HG02678 (cell line): ENCODE results near the gene PHLDB2.
"Not testable (repeated sequence)": the region's sequence is repeated elsewhere in the genome, so short reads cannot be mapped to it uniquely, and the experiment has no call there.

Experiments
- ATAC-seq: cut with Tn5 transposase; IDR thresholded peaks from one replicate; pipeline ENCODE4 v1.9.1; 2021; ENCODE audit warnings: mild to moderate bottlenecking, moderate library complexity; ENCODE audit not compliant: unreplicated experiment

The PHLDB2 gene

DNA sequence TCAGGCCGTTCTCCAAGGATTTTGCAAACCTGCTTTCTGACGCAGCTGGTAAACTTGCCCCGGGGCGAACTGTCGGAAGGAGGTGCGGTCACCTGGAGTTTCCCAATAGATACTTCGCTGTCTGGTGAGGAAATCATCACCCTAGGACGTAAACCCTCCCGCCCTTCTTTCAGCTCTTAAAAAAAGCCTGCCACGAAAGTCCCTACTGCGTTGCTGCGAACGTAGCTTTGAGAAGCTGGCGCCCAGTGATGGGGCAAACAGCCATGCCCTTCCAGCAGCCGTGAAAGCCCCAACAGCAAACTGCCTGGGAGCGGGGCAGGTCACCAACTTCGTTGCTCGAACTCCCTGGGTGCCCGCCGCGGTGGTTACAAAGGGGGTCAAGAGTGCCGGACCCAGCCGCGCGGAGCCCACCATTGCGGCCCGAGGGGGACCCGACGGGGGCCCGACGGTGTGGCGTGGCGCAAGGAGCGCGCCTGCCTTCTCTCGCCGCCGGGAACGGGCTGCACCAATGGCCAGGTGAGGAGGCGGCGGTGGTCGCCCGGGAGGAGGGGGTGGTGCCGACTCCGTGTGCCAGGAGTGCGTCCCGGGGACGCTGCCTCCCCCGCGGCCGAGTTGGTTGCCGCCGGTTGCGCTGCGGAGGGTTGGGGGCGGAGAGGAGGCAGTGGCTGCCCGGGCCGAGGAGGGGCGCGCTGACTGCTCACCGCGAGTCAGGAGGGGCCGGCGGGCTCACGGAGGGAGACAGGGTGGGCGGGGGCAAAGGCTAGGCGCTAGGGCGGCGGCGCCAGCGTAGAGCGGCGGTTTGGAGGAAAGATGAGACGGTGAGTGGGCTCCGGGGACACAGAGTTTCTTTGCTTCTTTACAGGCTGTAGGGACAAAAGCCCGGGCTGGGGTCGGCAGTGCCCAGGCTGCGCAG, at the start of gene PHLDB2:
Gene PHLDB2, plus strand, starts transcription at position 205 of the 913 bp plus-strand sequence. CDS start 24,813 bp downstream, outside the sequence.
- ATAC-seq = peak; percentile 26

DNA sequence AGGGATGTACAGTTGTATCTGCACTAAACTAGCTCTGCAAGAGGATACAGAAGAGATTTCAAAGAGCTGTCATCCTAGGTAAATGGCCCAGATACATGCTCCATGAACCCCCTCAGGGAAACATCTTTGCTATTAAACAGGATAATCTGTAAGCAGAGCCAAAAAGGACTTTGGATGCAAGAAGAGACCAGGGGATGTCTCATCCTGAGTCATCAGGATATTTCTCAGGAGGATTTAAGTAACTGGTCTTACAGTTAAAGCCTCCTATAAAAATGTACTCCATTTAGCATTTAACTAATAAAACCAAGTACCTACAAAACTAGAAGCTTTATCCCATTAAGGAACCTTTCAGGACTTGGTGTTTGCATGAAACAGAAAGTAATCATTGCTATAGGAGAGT, 48.2 kb upstream of the PHLDB2 start:
- no peak for ATAC-seq

DNA sequence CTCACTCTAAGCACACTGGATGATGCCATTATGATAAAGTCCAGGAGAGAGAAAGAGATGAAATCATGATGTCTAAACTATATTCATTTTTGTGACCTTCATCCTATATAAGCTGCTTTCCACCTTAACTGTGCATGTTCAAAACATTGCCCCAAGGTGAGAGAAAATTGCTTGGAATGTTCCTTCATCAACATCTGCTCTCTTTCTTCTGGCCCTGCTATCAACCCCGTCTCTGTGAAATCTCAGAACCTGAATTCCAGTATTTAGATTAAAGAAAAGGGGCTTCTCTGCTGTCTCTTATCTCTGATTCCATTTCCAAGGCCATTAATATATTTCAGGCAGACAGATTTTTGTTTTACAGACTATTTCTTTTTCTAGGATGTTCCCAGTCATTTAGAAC, 47.3 kb upstream of the PHLDB2 start:
- no peak for ATAC-seq

DNA sequence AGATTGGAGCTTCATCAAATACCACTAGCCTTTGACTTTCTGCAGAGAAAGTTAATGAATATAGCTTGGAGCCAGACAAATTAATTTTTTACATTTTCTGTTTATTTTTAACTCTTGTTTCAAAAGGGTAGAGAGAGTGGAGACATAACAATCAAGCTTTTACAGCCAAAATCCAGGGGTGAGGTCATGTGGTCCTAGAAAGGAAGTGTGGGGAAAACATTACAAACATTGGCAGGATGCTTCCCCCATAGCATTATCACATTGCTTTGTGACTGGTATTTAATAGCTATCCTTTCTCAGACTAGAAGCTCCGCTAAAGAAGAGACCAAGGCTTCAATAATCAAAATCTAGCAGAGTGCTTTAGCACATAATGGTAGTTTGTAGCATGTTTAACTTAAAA, 46.4 kb upstream of the PHLDB2 start:
- ATAC-seq = no peak

DNA sequence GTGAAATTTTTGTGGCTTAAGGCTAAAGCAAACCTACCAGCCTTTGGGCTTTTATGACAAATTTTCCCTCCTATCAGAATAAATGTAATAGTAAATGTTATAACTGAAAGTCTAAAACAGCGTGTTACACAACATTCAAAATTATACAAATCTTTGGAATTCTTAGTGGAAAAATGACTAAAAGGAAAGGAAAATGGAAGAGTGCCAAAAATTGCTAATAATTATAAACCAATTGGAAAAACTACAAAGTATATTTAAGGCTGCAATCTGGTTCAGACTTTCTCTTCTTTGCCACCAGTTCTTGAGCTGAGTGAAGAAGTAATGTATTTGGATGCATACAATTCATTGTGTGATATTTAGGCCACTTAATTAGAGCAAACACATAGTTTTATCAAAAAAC, 45.6 kb upstream of the PHLDB2 start:
- ATAC-seq = no peak

DNA sequence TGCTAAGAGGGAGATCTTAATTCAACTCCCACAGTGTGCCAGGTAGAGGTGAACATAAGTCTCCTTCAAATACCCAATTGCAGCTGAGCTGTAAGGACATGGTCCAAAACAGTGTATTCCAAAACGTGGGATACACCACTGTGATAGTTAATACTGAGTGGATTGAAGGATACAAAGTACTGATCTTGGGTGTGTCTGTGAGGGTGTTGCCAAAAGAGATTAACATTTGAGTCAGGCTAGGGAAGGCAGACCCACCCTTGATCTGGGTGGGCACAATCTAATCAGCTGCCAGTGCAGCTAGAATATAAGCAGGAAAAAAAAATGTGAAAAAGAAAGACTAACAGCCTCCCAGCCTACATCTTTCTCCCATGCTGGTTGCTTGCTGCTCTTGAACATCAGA, 45.1 kb upstream of the PHLDB2 start:
- ATAC-seq = no peak

DNA sequence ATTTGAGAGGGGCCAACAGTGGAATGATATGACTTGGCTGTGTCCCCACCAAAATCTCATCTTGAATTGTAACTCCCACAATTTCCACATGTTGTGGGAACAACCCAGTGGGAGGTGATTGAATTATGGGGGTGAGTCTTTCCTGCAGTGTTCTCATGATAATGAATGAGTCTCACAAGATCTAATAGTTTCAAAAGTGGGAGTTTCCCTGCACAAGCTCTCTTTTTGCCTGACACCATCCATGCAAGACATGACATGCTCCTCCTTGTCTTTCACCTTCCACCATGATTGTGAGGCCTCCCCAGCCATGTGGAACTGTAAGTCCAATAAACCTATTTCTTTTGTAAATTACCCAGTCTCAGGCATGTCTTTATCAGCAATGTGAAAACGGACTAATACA, 42.3 kb upstream of the PHLDB2 start:
- ATAC-seq = not testable (repeated sequence)

DNA sequence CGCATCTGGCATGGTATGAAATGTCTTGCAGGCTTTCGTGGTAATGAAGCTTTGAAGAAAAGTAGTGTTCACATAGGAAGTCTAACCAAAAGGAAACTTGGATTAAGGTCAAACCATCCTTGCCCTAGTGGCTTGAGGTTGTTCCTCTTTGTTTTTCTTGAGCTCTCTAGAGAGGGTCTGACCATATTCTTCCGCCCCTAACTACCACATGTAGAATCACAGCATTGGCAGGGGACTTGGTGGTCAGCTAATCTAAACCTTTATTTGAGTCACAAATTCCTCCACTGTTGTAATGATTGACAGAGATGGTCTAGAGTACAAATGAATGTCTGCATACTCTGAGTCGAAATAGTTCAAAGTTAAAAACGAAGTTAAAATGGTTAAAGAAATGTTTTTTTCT, 39.1 kb upstream of the PHLDB2 start:
- ATAC-seq = no peak

DNA sequence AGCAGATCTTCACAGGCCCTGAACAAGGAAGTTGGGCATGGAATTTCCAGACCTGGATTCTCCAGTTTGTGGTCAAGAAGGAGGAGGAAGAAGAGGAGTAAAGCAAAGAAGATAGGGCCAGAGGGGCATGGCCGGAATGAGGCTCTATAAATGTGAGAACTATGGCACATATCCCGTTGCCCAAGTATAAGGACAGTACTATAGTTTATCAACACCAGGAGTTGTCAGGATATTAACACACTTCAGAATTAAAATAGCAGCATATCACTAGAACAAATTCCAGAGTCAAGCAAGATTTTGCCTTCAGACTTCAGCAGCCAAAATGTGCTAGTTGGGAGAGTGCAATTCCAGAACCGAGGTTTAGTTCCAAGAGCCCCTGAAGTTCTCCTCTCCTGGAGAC, 38.4 kb upstream of the PHLDB2 start:
- ATAC-seq = no peak

DNA sequence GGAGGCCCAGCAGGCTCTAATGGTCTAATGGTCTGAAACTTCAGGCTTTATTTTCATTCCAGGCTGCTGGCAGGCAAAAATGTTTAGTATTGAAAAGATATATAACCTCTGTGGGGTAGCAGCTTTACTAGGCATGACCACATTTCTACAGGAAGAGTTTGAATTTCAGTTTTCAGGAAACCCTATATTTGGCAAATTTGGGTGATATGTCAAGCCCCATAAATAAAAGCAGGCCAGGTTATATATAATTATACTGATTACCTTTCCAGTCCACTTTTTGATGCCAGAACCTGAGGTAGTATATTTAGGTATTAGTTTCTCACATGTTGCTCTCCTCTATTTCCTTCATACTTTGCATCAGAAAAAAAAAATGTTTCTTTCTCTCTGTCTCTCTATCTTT, 37.2 kb upstream of the PHLDB2 start:
- ATAC-seq = no peak

DNA sequence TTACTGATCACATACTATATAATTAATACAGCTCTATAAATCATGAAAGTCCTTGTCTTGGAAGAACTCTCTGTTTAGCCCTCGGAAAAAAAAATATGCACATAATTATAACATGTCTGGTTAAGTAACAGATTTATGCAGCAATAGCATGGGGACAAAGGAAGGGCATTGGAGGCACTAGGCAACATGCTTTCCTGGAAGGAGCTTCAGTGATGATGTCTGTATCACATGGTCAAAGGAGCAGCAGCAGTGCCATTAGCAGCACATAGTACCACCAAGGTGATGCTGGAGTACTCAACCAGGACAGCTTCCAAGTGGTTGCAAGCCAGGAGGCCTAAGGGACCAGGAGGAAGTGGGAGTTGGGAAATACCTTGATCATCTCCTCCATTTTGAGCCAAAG, 36.3 kb upstream of the PHLDB2 start:
- ATAC-seq = no peak

DNA sequence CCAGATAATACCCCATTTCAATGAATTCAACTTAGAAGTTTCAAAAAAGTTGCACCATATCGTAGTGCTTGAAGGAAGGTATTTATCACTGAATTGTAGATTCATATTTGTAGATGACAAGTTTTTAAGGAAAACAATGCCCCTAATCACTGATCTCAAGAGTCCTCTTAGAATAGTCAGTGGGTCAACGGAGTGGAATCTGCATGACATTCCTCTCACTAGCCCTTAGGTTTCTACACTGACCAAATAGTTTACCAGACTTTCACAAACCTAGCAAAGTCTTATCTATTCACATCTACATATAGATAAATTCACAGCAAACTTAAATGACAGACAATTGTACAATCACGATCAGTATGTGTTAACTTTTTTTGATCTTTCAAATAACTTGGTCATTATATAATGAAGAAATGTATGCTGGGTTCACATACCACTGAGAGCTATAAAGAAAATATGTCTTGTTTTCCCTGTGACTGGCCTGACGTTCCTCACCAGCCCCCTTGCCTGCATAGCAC, 35.7 kb upstream of the PHLDB2 start:
- ATAC-seq = no peak

DNA sequence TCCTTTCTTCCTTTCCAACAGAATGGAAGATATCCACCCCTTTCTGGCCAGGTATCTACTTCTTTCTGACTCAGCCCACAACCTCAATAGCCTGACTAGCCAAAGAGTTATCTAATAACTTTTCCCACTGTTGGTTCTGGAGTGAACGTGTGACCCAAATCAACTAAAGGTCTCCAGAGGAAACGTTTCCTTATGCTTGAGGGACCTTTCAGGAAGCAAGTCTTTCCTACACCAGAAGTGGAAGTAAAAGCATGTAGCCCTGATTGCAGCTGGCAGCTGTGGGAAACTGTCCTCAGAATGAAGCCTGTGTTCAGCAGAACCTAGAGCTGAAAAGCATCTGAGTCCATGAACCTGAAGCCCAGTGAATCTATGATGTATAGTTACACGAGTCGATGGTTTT, 34.7 kb upstream of the PHLDB2 start:
- ATAC-seq = no peak

DNA sequence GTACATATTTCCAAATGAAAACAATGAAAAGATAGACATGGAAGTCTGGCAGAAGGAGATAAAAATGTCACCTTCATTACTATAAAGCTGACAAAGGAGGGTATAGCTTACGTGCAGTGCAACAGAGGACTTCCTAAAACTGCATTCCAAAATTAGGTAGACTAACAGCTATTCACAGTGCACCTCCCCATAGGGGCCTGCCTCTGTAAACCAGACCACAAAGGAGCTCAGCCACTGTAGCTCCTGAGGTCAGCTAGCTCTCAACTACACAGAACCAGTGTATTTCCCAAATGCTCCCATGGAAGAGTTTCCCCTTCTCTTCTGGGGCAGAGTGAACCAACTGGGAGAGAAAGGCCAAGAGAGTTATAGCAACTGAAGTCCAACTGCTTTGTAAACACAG, 31.2 kb upstream of the PHLDB2 start:
- ATAC-seq = no peak

DNA sequence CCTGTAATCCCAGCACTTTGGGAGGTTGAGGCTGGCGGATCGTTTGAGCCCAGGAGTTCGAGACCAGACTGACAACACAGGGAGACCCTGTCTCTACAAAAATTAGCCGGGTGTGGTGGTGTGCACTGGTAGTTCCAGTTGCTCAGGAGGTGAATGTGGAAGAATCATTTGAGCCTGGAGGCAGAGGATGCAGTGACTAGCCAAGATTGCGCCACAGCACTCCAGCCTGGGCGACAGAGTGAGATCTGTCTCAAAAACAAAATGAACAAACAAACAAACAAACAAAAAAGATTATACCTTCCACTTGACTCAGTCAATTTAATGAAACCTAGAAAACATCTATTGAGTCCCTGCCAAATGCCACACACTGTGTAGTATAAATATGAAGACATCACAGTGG, 30.5 kb upstream of the PHLDB2 start:
- ATAC-seq = no peak

DNA sequence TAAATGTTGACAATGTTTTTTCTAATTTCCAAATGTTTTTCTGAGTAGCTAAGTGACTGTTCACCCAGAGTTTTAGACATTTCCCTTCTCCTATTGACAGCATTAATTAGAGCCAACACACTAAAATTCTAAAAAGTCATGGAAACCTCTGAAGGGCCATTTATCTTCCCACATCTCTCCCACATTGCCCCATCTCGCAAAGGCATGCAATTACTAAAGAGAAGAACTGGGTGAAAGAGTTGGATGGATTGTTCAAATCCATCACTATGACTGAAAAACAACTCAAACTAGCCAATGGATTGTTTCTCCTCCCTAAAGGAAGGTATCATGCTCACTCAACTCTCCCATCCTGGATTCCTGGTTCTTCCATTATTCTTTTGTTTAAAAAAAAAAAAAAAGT, 30.0 kb upstream of the PHLDB2 start:
- no peak for ATAC-seq

DNA sequence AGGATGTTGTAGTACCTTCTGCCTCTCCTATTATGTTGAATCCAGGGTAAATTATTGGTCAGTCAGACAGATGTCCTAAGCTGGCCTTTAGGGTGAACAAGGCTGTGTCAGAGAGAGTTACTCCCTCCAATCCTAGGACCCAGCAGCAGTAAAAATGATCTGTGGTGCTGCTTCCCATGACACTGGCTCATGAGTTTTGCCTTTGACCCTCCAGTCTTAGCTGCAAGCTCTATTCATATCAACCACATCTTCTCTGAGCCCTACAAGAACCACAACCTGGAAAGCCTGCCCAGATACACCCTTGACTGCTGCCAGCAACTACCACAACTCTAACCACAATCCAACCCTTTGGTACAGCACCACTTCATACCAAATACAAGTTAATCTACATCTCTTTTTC, 27.2 kb upstream of the PHLDB2 start:
- ATAC-seq = no peak

DNA sequence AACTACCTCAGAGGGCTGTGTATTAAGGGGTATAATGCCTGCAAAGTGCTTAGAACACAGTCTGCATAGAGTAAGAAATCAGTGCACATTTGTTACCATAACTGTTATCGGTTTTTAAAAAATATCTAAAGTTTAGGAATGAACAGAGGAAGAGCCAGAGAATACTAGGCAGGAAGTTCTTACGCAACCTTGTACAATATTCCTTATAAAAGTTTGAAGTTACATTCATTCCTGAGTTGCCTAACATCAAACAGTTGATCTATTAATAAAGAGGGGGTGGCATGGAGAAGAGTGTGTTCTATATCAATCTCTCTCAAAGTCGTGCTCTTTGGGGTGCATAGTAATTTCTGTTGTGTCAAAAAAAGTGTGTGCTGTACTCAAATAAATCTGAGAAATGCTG, 22.0 kb upstream of the PHLDB2 start:
- no peak for ATAC-seq

DNA sequence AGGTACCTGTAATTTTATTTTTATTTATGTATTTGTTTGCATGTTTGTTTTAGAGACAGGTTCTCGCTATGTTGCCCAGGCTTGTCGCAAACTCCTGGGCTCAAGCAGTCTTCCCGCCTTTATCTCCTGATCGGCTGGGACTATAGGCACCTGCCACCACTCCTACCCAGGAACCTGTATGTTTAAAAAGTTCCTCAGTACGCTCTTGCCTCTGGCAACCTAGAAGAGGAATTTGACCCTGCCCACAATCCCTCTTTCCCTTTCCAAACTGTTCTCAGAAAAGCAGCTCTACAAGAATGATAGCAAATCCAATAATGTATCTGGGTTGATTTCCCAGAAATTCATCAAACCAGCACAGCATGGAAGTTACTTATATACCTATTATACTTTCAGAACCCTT, 20.9 kb upstream of the PHLDB2 start:
- no peak for ATAC-seq

DNA sequence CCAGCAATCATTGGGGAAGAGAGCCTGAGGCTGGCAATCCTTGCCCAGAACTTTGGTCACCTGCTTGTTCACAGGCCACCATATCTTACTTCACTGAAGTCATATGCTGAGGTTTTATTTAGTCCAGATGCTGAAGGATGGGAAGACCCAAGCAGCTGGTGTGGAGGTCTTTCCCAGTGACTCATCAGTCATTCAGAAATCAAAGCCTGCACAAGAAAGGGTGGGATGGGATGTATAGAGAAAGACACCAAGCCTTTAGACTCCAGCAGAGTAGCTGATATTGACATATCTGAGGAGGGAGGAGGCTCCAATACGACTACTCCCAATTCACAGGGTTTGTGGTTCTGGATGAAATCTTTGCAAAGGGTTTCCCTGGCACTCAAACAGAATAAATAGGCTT, 13.0 kb upstream of the PHLDB2 start:
- no peak for ATAC-seq

DNA sequence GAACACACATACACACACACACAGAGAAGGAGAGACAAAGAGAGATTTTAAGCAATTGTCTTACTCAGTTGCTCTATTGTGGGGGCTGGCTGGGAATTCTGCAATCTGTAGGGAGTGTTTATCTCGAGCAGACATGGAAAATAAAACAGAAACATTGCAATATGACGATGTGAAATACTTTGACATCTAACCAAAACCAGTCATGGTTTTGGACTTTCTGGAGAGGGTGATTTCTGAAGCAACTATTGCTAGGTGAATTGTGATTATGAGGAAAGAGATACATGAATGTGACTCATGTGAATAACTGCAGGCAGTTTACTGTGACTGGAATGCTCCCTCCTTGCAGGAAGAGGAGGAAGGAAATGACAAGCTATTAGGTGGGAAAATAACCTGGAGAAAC, 12.3 kb upstream of the PHLDB2 start:
- no peak for ATAC-seq

DNA sequence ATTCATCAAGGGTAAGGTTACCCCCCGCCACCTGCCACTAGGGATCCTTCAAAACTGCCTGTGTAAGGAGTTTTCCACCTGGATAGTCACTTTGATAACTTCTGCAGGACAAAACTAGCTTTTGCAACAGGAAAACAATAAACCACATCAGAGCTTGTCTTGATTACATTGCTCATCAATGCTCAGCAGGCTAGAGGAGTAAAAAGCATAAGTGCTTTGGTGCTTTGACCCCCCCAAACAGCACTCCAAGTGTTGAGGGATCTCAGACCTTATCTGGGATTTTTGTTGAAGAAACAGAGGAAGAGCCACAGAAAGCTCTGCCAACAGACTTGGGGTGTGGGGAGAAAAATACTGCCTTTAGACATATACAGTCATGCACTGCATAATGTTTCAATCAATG, 10.8 kb upstream of the PHLDB2 start:
- ATAC-seq = no peak

DNA sequence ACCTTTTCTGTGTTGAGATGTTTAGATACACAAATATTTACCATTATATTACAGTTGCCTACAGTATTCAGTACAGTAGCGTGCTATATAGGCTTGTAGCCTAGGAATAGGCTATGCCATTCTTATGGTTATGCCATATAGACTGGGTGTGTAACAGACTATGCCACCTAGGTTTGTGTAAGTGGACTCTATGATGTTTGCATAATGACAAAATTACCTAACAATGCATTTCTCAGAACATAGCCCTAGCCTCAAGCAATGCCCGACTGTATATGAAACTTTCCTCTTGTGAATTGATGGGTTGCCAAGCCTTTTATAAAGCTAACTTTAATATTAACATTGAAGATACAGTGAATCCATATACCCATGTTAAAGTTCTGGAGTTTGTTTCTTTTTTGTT, 10.3 kb upstream of the PHLDB2 start:
- no peak for ATAC-seq
